KG1 (cell line): ENCODE data around the gene NRL.
A peak's percentile ranks its signal among the peaks of the same experiment; 100 is the strongest.

Experiments used
- DNase-seq: peaks from one replicate; lab custom pipeline; 2025; lab: John Stamatoyannopoulos, UW

The NRL gene

GRCh38 chr14:24114532-24115421 is at the start of gene NRL, which contains the start of gene DCAF11:
Gene NRL, minus strand, starts transcription at chr14:24114949. Its CDS starts 32,101 bp downstream, at chr14:24082848.
Gene DCAF11, plus strand, starts transcription at chr14:24114777. Its CDS starts 818 bp downstream, at chr14:24115595.
- peak; percentile 97 for DNase-seq

- DNase-seq, result no peak
Measured at GRCh38 chr14:24162093-24162492, 47.3 kb upstream of the NRL start.

GRCh38 chr14:24160850-24161804 is 46.4 kb upstream of the NRL start, which contains the start of gene IRF9:
Gene IRF9, plus strand, starts transcription at chr14:24161265. Its CDS starts 880 bp downstream, at chr14:24162145.
- peak; percentile 91 for DNase-seq

- no peak for DNase-seq
Measured at GRCh38 chr14:24160499-24160849, 45.7 kb upstream of the NRL start.

- no peak for DNase-seq
Measured at GRCh38 chr14:24159777-24160498, 45.2 kb upstream of the NRL start.

- no peak for DNase-seq
Measured at GRCh38 chr14:24157331-24157730, 42.6 kb upstream of the NRL start.

- DNase-seq, result no peak
Measured at GRCh38 chr14:24156840-24157239, 42.1 kb upstream of the NRL start.

GRCh38 chr14:24155100-24155499 is 40.4 kb upstream of the NRL start:
- no peak for DNase-seq

GRCh38 chr14:24151404-24152080 is 36.8 kb upstream of the NRL start:
- DNase-seq, result no peak

GRCh38 chr14:24150993-24151392 is 36.2 kb upstream of the NRL start:
- DNase-seq, result no peak

GRCh38 chr14:24150567-24150966 is 35.8 kb upstream of the NRL start:
- DNase-seq, result no peak

GRCh38 chr14:24150061-24150460 is 35.3 kb upstream of the NRL start:
- no peak for DNase-seq

- DNase-seq, result no peak
Measured at GRCh38 chr14:24149302-24149969, 34.7 kb upstream of the NRL start.

- DNase-seq, result no peak
Measured at GRCh38 chr14:24147761-24148428, 33.1 kb upstream of the NRL start.

GRCh38 chr14:24146978-24147760 is 32.4 kb upstream of the NRL start, which contains the start of gene RNF31:
Gene RNF31, plus strand, starts transcription at chr14:24147498. Its CDS starts 201 bp downstream, at chr14:24147699.
- DNase-seq, result peak; percentile 89

- DNase-seq, result peak; percentile 79
Measured at GRCh38 chr14:24146453-24146977, 31.8 kb upstream of the NRL start, which contains the start of gene PSME2. Gene PSME2, minus strand, starts transcription at chr14:24146610. Its CDS starts 29 bp downstream, at chr14:24146581.

GRCh38 chr14:24145690-24146452 is 31.1 kb upstream of the NRL start:
- no peak for DNase-seq

GRCh38 chr14:24145219-24145618 is 30.5 kb upstream of the NRL start:
- DNase-seq, result no peak
